HL-60 (cell line): Measurements from ENCODE around the gene DDIAS.

Experiments
- CTCF ChIP-seq: IDR thresholded peaks from one replicate; pipeline ENCODE4 v1.5.1; 2011; ENCODE audit warnings: low read length, control low read depth, inconsistent platforms; ENCODE audit not compliant: insufficient read depth
- POLR2AphosphoS5 ChIP-seq: IDR thresholded peaks from 2 replicates; pipeline ENCODE4 v1.6.1; 2012; ENCODE audit warnings: low read depth

- TF ChIP-seq CTCF (no peak), POLR2AphosphoS5 (no peak)
Measured at GRCh38 chr11:82980947-82981346, 79.4 kb downstream of the DDIAS start.
